H1 (cell line): ENCODE data around the gene CTNNBL1. TPM values are rescaled to one million over a fixed set of nuclear protein-coding genes. Genes with fewer than 3 reads are reported as not detected.
A peak's percentile ranks its signal among the peaks of the same experiment; 100 is the strongest.

Source experiments
- CTCF ChIA-PET: fragments of 300-600 bp; sonication (Branson Sonifier 250); formaldehyde crosslinking; loops from one replicate; lab custom pipeline; 2021; ENCODE audit not compliant: partially characterized antibody; lab: Charles Lee
- POLR2A ChIA-PET: fragments of 300-600 bp; sonication (Branson Sonifier 250); formaldehyde crosslinking; loops from one replicate; lab custom pipeline; 2021; ENCODE audit warnings: inconsistent platforms; ENCODE audit not compliant: partially characterized antibody; lab: Charles Lee
- DNase-seq, 2 experiments: peaks; one replicate each; pipeline versions ENCODE4 v3.0.0 to v3.0.0-alpha.2; 2010 to 2022; ENCODE audit warnings: low spot score in 2 of 2, low read depth in 1 of 2, mixed read lengths in 1 of 2
- FAIRE-seq: peaks from 2 replicates; lab custom pipeline; 2011; peaks lifted over from hg19 to GRCh38; lab: Jason Lieb, UNC
- H2AFZ ChIP-seq: 2 replicates; pipeline ENCODE4 v1.8.1; 2012; ENCODE audit warnings: low read length, inconsistent platforms
- H2AK5ac ChIP-seq: 2 replicates; pipeline ENCODE4 v1.6.1; 2013; ENCODE audit warnings: low read depth, low read length
- H2BK120ac ChIP-seq: replicated peaks from 2 replicates; pipeline ENCODE3; 2013; ENCODE audit warnings: low read depth, low read length, inconsistent platforms
- H2BK12ac ChIP-seq: 2 replicates; pipeline ENCODE4 v1.6.1; 2013; ENCODE audit warnings: low read depth, low read length
- H2BK15ac ChIP-seq: 2 replicates; pipeline ENCODE4 v1.6.1; 2013; ENCODE audit warnings: low read length
- H2BK20ac ChIP-seq: 2 replicates; pipeline ENCODE4 v1.6.1; 2013; ENCODE audit warnings: low read length
- H2BK5ac ChIP-seq: 2 replicates; pipeline ENCODE4 v1.6.1; 2013; ENCODE audit warnings: low read depth, low read length
- H3K14ac ChIP-seq: 2 replicates; pipeline ENCODE4 v1.6.1; 2013; ENCODE audit warnings: inconsistent platforms; ENCODE audit not compliant: insufficient read length
- H3K18ac ChIP-seq: 2 replicates; pipeline ENCODE4 v1.6.1; 2013; ENCODE audit warnings: low read length; ENCODE audit errors: extremely low read depth
- H3K23ac ChIP-seq: 2 replicates; pipeline ENCODE4 v1.6.1; 2013; ENCODE audit warnings: inconsistent platforms; ENCODE audit not compliant: insufficient read length
- H3K23me2 ChIP-seq: 2 replicates; pipeline ENCODE4 v1.6.1; 2013; ENCODE audit warnings: low read depth, low read length
- H3K27ac ChIP-seq: 2 replicates; pipeline ENCODE4 v1.6.1; 2011; ENCODE audit warnings: low read depth, low read length, inconsistent platforms
- H3K27me3 ChIP-seq, 4 experiments: replicated peaks in 1 of 4; 1 replicate in 1 of 4; 2 replicates in 3 of 4; pipeline versions ENCODE4 v1.6.1 to v1.8.1; 2011 to 2013; ENCODE audit warnings: low read length in 3 of 4, mild to moderate bottlenecking in 3 of 4, inconsistent platforms in 2 of 4, mixed read lengths in 2 of 4, moderate library complexity in 1 of 4; ENCODE audit not compliant: control insufficient read depth in 3 of 4, insufficient read depth in 3 of 4; ENCODE audit errors: extremely low read depth in 1 of 4
- H3K36me3 ChIP-seq, 4 experiments: 2 replicates each; pipeline versions ENCODE4 v1.6.1 to v1.8.1; 2011 to 2013; ENCODE audit warnings: mild to moderate bottlenecking in 4 of 4, low read length in 3 of 4, moderate library complexity in 2 of 4, control low read depth in 1 of 4, inconsistent platforms in 1 of 4; ENCODE audit not compliant: insufficient read depth in 4 of 4, control insufficient read depth in 2 of 4
- H3K4ac ChIP-seq: replicated peaks from 2 replicates; pipeline ENCODE3; 2013; ENCODE audit warnings: low read length, low read depth, mixed read lengths, inconsistent platforms; ENCODE audit not compliant: insufficient read length
- H3K4me1 ChIP-seq, 4 experiments: replicated peaks in 1 of 4; 1 replicate in 1 of 4; 2 replicates in 3 of 4; pipeline versions ENCODE4 v1.6.1 to v1.8.1; 2011 to 2013; ENCODE audit warnings: low read length in 3 of 4, inconsistent platforms in 2 of 4, mixed read lengths in 1 of 4; ENCODE audit not compliant: insufficient read depth in 4 of 4, control insufficient read depth in 3 of 4
- H3K4me2 ChIP-seq, 2 experiments: 2 replicates each; pipeline versions ENCODE4 v1.6.1 to v1.8.1; 2011 to 2013; ENCODE audit warnings: low read depth in 2 of 2, low read length in 2 of 2, control low read depth in 1 of 2, inconsistent platforms in 1 of 2, mild to moderate bottlenecking in 1 of 2; ENCODE audit not compliant: insufficient read depth in 1 of 2
- H3K4me3 ChIP-seq, 4 experiments: fragments of 200-600, 300-600 bp in 1 of 4; sonication (generic), shearing (Covaris generic), sonication (Bioruptor Twin) in 1 of 4; 2 replicates each; pipeline versions ENCODE4 v1.5.1 to v1.8.1; 2011 to 2016; ENCODE audit warnings: low read length in 4 of 4, low read depth in 3 of 4, control low read depth in 2 of 4, inconsistent platforms in 2 of 4, mild to moderate bottlenecking in 2 of 4, mixed read lengths in 1 of 4, moderate library complexity in 1 of 4; ENCODE audit not compliant: insufficient read depth in 2 of 4; ENCODE audit errors: extremely low read depth in 1 of 4
- H3K56ac ChIP-seq: replicated peaks from 2 replicates; pipeline ENCODE3; 2013; ENCODE audit warnings: low read depth, mild to moderate bottlenecking, mixed read lengths, low read length, inconsistent platforms; ENCODE audit not compliant: insufficient read length
- H3K79me1 ChIP-seq: 2 replicates; pipeline ENCODE4 v1.6.1; 2013; ENCODE audit warnings: low read depth, low read length, control low read depth
- H3K79me2 ChIP-seq, 2 experiments: 2 replicates each; pipeline versions ENCODE4 v1.6.1 to v1.8.1; 2012 to 2013; ENCODE audit warnings: low read length in 2 of 2, mild to moderate bottlenecking in 2 of 2, inconsistent platforms in 1 of 2; ENCODE audit not compliant: insufficient read depth in 2 of 2, control insufficient read depth in 1 of 2
- H3K9ac ChIP-seq, 4 experiments: replicated peaks in 1 of 4; 1 replicate in 1 of 4; 2 replicates in 3 of 4; pipeline versions ENCODE4 v1.6.1 to v1.8.1; 2011 to 2013; ENCODE audit warnings: low read depth in 3 of 4, low read length in 3 of 4, control low read depth in 2 of 4, mild to moderate bottlenecking in 2 of 4, moderate library complexity in 2 of 4, inconsistent platforms in 1 of 4; ENCODE audit errors: extremely low read depth in 1 of 4
- H3K9me3 ChIP-seq, 2 experiments: 2 replicates each; pipeline versions ENCODE4 v1.6.1 to v1.8.1; 2012 to 2013; ENCODE audit warnings: mild to moderate bottlenecking in 2 of 2, moderate library complexity in 2 of 2, control low read depth in 1 of 2, inconsistent platforms in 1 of 2, low read depth in 1 of 2, low read length in 1 of 2, mixed read lengths in 1 of 2; ENCODE audit not compliant: insufficient read depth in 2 of 2
- H4K20me1 ChIP-seq, 2 experiments: replicated peaks in 1 of 2; 2 replicates each; pipeline versions ENCODE3 to v1.8.1; 2011 to 2013; ENCODE audit warnings: inconsistent platforms in 2 of 2, low read length in 2 of 2, mild to moderate bottlenecking in 1 of 2; ENCODE audit not compliant: insufficient read depth in 2 of 2, control insufficient read depth in 1 of 2
- H4K5ac ChIP-seq: 2 replicates; pipeline ENCODE4 v1.6.1; 2013; ENCODE audit warnings: low read length, low read depth, mixed read lengths, inconsistent platforms; ENCODE audit not compliant: insufficient read length
- H4K8ac ChIP-seq: 2 replicates; pipeline ENCODE4 v1.8.0; 2013; ENCODE audit warnings: mild to moderate bottlenecking, moderate library complexity, low read length, inconsistent platforms; ENCODE audit not compliant: insufficient read depth; ENCODE audit errors: extremely low read depth
- H4K91ac ChIP-seq: replicated peaks from 2 replicates; pipeline ENCODE3; 2013; ENCODE audit warnings: low read length, mixed read lengths, inconsistent platforms; ENCODE audit not compliant: insufficient read length
- ATF2 ChIP-seq: IDR thresholded peaks from 2 replicates; pipeline ENCODE4 v1.6.1; 2012; ENCODE audit warnings: low read length, inconsistent platforms
- EGR1 ChIP-seq: IDR thresholded peaks from 2 replicates; pipeline ENCODE4 v1.6.1; 2011; ENCODE audit warnings: low read depth, low read length, borderline replicate concordance
- RAD21 ChIP-seq, 2 experiments: IDR thresholded peaks in 1 of 2; conservative IDR thresholded peaks in 1 of 2; 2 replicates each; pipeline ENCODE4 v1.6.1; 2011; ENCODE audit warnings: low read depth in 2 of 2, low read length in 2 of 2, improper control_type of control experiment in 1 of 2, inconsistent platforms in 1 of 2, mild to moderate bottlenecking in 1 of 2, moderate library complexity in 1 of 2
- RNF2 ChIP-seq: fragments of 200-900, 300-1000 bp; sonication (generic); IDR thresholded peaks from 2 replicates; pipeline ENCODE4 v1.7.1; 2016; ENCODE audit warnings: borderline replicate concordance, low read depth, mild to moderate bottlenecking, antibody characterized with exemption, low read length; ENCODE audit not compliant: poor library complexity, severe bottlenecking; ENCODE audit errors: missing control alignments
- SRF ChIP-seq: IDR thresholded peaks from 2 replicates; pipeline ENCODE4 v1.6.1; 2011; ENCODE audit warnings: mild to moderate bottlenecking, low read depth, low read length, moderate library complexity
- TCF12 ChIP-seq: IDR thresholded peaks from 2 replicates; pipeline ENCODE4 v1.6.1; 2011; ENCODE audit warnings: low read depth, mild to moderate bottlenecking, low read length
- YY1 ChIP-seq: IDR thresholded peaks from 2 replicates; pipeline ENCODE4 v1.6.1; 2011; ENCODE audit warnings: low read depth, mild to moderate bottlenecking, low read length
- whole genome bisulfite sequencing, 2 experiments: shearing (Covaris generic) in 1 of 2; methylation state at CpG; one replicate each; pipeline versions ENCODE4 v1.1.6 to v1.1.7; 2013 to 2015; ENCODE audit warnings: low lambda C conversion rate in 2 of 2, mixed read lengths in 2 of 2, inconsistent platforms in 1 of 2, low coverage in 1 of 2, missing lambda C conversion rate in 1 of 2; ENCODE audit not compliant: insufficient replicate concordance in 2 of 2, insufficient coverage in 1 of 2, insufficient read length in 1 of 2; ENCODE audit errors: extremely low coverage in 1 of 2, missing lambda C conversion rate in 1 of 2; 5-methylcytosine and 5-hydroxymethylcytosine counted together
- polyA plus RNA-seq, 7 experiments: library from polyadenylated mRNA; depleted of rRNA in 3 of 7; stranded (reverse) in 5 of 7; unstranded in 2 of 7; fragments of >200 nt in 5 of 7; fragments of 200-250 nt in 2 of 7; gene quantifications; 1 replicate in 5 of 7; 2 replicates in 1 of 7; 4 replicates in 1 of 7; pipeline versions ENCODE4 v1.2.1 to v1.2.3, GENCODE V29; 2011 to 2013; ENCODE audit warnings: missing spikeins in 2 of 7, mixed read lengths in 2 of 7
- total RNA-seq: library from RNA; stranded (reverse); fragmentation: NEBNext Ultra II Directional; extraction: Animal tissue kit (Norgen Biotek cat#: 25700); gene quantifications from 2 replicates; pipeline ENCODE4 v1.2.1, GENCODE V29; 2021
- TF ChIP-seq, protein P1 (sequence below): IDR thresholded peaks from 2 replicates; pipeline ENCODE4 v1.6.1; 2012; ENCODE audit warnings: inconsistent platforms

CTNNBL1 gene
- total and polyA plus RNA-seq, 2 of the 8 experiments (the other 6 are each of a cell fraction or from before 2014, with no cell fraction given): 19.6 to 81.6 TPM

DNA sequence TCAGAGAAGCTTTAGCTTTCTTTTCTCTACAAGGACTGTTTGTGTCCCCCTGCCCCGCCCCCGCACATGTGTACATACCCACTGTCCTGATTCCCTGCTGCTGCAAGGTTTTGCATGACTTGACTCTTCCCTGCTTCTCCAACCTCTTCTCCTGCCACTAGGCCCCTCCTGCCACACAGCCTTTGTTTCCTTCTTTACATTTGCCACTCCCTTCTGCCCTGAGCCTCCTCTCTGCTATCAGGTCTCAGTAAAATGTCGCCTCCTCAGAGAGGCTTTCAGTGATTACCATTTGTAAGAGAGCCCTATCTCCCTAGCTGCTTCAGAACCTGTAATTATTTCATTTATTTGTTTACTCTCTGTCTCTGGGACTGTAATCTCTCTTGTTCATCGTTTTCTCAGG lies 152.7 kb downstream of the CTNNBL1 start:
- Histone ChIP-seq H3K79me2 (no peaks in the 10 kb centered on the region), H3K4me1 (peaks cover 2 to 19% (median 11%) of the 10 kb centered on the region in 4 experiments; a peak in 5 of 7 replicates), H2BK20ac (no peak overlapping the region), H3K56ac (no peak overlapping the region), H4K91ac (no peak overlapping the region), H2BK12ac (no peak overlapping the region), H2AK5ac (no peak overlapping the region), H3K9me3 (no peaks in the 10 kb centered on the region), H4K20me1 (no peaks in the 10 kb centered on the region), H3K36me3 (no peaks in the 10 kb centered on the region), H2AFZ (no peak overlapping the region), H3K23ac (no peak overlapping the region), H4K5ac (no peak overlapping the region), H2BK5ac (peak overlapping the region; percentile 19; the same call in 1 of the 2 replicates), H3K4me2 (peak overlapping the region; percentile 33 to 41; a peak in 2 of 4 replicates), H4K8ac (no peak overlapping the region), H3K27me3 (no peaks in the 10 kb centered on the region), H3K18ac (no peak overlapping the region), H2BK15ac (no peak overlapping the region), H3K9ac (no peak overlapping the region), H3K4me3 (no peak overlapping the region; a peak in 1 of 8 replicates), H3K4ac (no peak overlapping the region), H3K27ac (no peak overlapping the region), H3K23me2 (no peaks in the 10 kb centered on the region), H2BK120ac (no peak overlapping the region), H3K14ac (no peak overlapping the region)
- ChIA-PET POLR2A (interaction anchor here (1.2 kb wide), 1 partner anchor 23 kb away, joined by 3 read pairs; no protein-coding TSS in a partner anchor), CTCF (interaction anchor here (2.0 kb wide), 1 partner anchor 88 kb away, joined by 6 read pairs; no protein-coding TSS in a partner anchor)
- DNase-seq (peak in 1 of 2 experiments; percentile 54), FAIRE-seq (no peak)
- WGBS, 2 experiments: 33% methylated on average over 4 of the region's 4 CpGs; no CpG with 5 or more reads in 1 of the 2 experiments
- TF ChIP-seq YY1 (0 out of 2 replicates have a peak, but pooled peaks have one; percentile 33), RNF2 (no peak), RAD21 (IDR thresholded peaks at IDR 0.05 in 1 of 2, conservative IDR thresholded peaks at IDR 0.05 in 1 of 2; ENCODE audit: low read depth in 2 of 2, low read length in 2 of 2) (no peak), ATF2 (no peak), SRF (no peak), TCF12 (no peak), EGR1 (no peak)
- TF ChIP-seq, protein P1, sequence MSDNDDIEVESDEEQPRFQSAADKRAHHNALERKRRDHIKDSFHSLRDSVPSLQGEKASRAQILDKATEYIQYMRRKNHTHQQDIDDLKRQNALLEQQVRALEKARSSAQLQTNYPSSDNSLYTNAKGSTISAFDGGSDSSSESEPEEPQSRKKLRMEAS: no peak
- TF ChIP-seq, all 59 proteins: peak for 1
- no peaks in the 10 kb centered on the region for H3K79me1 ChIP-seq
